ENCODE measurements around the gene ROS1.
"Not testable (repeated sequence)": the region's sequence is repeated elsewhere in the genome, so short reads cannot be mapped to it uniquely, and the experiment has no call there.

The ROS1 gene

DNA sequence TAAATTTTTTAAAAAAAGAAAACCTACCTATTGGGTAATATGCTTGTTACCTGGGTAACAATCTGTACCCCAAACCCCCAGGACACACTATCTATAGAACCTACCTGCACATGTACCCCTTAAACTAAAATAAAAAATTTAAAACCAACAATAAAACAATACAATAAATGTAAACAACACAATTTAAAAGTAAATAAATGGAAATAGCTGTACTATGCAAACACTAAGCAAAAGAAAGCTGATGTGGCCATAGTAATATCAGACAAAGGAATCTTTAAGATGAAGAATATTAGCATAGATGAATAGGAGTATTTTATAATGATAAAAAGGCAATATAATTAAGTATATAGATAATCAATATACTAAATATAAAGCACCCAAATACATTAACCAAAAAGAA lies 50.3 kb downstream of the ROS1 start:
- no peak for DNase-seq

DNA sequence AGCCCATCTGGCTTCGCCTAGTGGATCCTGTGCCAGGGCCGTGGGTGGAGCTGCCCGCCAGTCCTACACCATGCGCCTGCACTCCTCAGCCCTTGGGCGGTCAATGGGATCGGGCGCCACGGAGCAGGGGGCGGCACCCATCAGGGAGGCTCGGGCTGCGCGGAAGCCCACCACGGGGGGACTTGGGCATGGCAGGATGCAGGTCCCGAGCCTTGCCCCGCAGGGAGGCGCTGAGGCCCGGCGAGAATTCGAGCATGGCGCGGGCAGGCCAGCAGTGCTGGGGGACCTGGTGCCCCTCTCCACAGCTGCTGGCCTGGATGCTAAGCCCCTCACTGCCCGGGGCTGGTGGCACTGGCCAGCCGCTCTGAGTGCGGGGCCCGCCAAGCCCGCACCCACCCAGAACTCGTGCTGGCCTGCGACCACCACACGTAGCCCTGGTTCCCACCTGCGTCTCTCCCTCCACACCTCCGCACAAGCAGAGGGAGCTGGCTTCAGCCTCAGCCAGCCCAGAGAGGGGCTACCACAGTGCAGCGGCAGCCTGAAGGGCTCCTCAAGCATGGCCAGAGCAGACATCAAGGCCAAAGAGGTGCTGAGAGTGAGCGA lies 52.4 kb downstream of the ROS1 start:
- no peak for DNase-seq

DNA sequence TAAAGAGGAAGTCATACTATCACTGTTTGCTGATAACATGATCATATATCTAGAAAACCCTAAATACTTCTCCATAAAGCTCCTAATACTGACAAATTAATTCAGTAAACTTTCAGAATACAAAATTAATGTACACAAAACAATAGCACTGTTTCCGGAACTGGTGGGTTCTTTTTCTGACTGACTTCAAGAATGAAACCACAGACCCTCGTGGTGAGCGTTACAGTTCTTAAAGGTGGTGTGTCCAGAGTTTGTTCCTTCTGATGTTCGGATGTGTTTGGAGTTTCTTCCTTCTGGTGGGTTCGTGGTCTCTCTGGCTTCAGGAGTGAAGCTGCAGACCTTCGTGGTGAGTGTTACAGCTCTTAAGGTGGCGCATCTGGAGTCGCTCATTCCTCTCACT lies 53.5 kb downstream of the ROS1 start:
- DNase-seq = not testable (repeated sequence)

DNA sequence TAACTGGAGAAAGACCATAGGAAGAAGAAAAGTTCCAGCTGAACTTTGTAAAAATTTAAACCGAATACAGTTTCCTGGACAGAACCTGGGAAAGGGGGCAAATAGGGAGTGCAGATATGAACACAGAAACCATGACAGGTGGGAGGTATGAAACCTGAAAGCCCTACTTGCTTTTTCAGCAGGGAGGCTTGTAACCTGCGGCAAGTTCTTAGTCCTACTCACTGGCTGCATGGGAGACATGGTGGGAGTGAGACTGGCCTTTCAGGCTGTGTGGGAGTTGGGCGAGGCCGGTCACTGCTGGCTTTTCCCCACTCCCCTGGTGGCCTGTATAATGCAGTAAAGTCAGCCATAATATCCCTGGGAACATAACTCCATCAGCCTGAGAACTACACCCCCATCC lies 54.2 kb downstream of the ROS1 start:
- no peak for DNase-seq

DNA sequence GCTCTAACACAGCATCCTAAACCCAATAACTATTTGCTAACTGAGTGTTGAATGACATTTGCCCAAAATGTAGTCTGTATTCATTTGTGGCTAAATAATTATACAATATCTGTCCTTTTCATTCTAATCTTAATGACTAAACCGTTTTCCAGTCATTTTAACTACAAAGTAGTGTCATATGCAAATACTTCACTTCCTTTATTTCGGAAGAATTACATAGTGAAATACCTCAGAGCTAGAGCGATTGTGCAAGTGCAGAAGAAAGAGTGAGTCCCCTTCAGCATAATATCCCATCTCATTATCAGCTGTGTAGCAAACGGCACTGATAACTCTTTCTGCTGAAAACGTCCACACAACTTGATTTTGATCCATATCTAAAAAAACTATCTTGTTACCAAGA lies 66.2 kb downstream of the ROS1 start:
- DNase-seq = no peak

DNA sequence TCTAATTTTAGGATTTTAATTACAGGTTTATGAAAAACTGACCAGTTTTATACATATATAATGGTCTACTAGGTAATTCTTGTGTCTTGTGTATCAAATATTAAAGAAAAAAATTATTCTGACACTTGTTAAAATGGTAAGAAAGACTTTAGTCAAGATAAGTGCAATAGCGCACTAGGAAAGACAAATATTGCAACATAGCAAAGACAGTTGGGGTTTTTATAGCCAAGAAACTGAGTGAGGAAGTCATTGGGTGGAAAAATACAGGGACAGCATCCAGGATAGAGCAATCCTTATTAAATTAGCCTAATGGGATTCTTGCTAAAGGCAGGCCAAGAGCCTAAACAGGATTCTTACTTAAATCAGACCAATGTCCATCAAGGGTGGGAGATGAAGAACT lies 71.1 kb downstream of the ROS1 start:
- DNase-seq = no peak

DNA sequence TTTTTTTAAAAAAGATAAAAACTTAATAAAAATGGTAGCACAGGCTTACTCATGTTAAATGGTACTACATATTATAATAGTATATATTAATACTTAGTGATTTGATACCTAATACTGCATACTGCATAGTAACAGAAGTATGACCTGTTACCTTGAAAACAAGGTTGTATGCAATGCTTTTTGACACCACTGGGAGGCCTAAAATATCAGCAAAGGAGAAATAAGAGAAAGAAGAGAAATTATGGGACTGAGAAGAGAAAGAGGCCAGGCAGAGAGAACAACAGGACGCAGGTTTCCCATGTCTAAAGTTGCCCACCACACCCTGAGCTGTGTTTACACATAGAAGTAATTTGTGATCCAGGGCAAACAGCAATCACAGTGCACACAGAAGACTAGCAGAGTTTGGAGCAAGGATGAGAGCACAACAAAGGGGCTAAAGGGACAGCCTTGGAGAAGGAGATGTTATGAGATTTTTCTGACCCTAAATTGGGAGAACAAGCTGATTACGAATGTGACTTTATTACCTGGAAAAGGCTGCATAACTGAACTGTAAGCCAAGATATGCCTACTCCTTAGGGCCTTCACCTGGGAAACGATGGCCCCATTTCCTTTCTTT lies 73.2 kb downstream of the ROS1 start:
- DNase-seq = no peak

DNA sequence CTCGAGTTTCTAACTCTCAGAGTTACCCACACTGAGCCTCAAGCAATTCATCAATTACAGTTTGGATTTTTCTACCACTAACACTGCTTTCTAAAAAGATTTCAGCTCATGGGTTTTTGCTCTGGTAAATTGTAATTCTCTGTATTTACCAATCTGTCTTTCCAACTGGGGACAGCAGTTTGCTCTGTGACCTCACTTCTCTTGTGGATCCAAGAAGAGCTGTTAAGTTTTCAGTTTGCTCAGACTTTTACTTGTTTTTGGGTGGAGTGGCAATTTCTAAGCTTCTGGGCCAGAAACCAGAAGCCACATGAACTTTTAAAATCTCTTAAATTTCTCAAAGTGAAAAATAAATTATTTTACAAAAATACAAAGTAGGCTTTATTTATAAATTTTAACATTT lies 74.2 kb downstream of the ROS1 start:
- DNase-seq = no peak

DNA sequence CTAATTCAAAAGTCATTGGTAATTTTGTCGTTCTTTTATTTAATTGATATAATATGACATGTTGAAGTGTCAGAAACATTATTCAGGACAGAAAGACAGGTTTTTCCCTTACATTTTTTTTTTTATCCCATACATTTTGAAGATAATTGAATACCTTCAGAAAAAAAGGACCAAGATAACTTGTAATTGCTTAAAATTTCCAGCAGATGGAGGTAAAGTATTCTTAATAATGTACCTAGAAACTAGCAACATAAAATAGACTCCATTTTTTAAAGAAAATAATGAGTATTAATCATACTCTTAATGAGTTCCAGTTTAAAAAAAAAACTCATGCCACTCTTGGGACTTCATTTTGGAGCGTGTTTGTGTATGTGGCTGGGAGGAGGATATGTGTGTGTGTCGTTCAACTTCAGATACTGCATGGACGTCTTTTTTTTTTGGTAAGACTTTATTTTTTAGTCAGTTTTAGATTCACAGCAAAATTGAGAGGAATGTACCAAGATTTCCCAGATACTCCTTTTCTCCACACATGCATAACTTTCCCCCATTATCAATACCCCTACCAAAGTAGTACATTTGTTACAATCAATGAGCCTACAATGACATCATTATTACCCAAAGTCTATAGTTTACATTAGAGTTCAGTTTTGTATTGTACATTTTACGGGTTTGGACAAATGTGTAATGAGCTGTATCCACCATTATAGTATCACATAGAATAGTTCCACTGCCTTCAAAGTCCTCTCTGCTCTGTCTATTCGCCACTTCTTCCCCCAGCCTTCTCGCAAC lies 79.4 kb downstream of the ROS1 start:
- DNase-seq = no peak

DNA sequence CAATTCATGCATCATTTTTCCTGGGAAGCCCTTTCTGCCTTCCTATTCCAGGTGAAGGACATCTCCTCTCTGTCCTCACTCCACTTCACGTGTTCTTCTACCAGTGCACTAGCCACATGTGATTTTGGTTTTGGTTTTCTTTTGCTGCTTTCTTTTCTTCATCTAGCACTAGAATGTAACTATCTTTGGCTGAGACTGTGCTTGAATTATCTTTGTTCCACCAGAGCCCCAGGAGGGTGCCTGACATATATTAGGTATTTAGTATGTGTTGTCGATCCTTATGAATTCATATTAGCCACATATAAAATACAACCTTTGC lies 80.5 kb downstream of the ROS1 start:
- DNase-seq = no peak

DNA sequence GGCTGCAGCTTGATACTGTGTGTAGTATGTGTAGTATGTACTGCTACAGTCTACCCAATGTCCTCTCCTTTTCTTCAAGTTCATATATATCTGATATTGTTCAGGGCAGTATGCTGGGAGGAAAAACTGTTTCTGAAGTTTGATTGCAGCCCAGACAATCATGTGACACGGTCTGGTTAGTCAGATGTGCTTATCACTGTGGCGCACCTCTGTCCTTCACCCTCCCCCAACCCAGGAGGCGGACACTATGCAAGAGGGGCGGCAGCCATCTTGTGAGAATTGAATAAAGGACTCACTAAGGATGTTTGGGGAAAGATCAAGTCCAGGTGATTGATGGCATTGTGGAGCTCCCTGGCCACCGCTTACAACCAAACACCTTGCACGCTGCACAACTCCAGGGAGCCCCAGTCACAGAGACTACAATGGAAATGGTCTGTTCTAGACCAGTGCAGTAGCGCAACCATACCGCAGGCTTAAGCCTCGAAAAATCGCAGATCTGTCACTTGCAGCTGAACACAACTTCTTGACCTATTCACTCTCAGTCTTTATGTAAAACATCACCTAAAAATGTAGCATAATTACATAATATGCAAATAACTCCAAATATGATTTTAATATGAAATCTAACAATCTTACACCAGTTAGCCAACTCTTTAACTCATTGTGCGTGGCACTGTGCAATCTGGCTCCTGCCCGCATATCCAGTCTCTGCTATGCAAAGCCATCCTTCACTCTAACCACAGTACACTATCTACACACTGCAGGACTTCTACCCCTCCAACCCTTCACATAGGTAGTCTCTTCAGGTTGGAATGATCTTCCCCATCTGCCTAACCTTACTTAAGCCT lies 81.1 kb downstream of the ROS1 start:
- DNase-seq = no peak

DNA sequence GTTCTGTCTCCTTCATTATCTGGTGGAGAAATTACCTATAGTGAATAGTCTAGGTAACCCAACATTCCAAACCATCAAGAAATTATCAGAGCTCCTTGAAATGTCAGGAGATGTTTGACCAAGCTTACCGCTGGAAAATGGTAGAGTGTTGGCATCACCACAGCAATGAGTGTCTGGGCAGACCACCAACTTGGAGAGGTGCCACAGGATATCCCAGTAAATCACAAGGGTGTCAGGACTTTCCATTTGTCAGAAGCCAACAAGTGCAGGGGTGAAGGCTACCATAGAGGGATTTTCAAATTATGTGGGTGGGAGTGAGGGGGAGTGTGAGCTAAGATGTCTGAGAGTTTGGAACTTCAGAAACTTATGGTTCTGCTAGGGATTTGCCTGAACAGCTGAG lies 87.2 kb downstream of the ROS1 start:
- DNase-seq = no peak

DNA sequence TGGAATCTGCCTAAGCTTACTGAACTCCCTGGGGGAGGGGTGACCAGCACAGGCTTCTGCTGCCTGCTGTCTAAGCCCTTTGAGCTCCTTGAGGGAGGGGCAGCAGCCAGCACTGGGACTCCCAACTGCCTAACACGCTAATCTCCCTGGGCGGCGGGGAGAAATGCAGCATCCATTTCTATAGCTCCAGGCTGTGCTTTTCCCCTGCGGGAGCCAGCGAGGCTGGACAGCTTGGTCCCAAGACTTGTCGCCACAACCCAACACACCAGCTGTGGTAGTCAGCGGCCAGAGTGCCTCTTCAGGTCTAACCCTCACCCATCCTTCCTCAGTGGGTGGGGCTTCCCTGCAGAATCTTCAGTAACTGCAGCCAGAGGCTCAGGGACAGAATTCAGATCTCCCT lies 95.8 kb downstream of the ROS1 start:
- no peak for DNase-seq

DNA sequence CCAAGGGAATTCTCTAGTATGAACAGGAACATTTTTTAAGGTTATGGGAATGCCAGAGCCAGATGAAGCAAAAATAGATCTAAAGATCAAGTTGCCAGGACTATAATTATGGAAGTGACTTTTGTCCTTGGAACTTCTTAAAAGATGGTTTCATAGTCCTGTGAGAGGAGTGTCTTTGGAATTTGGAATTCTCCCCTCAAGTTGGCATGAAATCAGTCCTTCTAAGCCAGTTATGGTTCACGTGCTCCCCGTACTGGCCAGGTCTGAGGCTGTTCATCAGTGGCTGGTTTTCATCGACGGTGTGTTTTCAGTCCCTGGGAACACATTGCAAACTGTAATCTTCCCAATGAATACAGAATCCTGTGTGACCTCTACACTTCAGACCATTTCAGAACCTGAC lies 97.2 kb downstream of the ROS1 start:
- no peak for DNase-seq

DNA sequence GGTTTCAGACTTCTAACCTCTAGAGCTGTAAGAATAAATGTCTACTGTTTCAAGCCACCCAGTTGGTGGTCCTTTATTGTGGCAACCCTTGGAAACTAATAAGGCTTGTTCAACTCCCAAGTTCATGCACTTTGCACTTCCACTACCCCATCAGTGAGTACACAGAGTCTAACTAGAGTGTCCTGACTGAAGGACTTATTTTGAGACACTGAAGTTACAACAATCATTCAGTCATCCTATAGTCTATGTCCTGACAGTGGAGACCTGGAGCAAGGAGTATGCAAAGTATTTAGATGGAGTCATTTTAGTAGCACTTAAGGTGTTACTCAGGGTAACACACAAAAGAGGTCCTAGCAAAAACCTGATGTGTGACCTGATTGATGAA lies 97.7 kb downstream of the ROS1 start:
- DNase-seq = no peak

DNA sequence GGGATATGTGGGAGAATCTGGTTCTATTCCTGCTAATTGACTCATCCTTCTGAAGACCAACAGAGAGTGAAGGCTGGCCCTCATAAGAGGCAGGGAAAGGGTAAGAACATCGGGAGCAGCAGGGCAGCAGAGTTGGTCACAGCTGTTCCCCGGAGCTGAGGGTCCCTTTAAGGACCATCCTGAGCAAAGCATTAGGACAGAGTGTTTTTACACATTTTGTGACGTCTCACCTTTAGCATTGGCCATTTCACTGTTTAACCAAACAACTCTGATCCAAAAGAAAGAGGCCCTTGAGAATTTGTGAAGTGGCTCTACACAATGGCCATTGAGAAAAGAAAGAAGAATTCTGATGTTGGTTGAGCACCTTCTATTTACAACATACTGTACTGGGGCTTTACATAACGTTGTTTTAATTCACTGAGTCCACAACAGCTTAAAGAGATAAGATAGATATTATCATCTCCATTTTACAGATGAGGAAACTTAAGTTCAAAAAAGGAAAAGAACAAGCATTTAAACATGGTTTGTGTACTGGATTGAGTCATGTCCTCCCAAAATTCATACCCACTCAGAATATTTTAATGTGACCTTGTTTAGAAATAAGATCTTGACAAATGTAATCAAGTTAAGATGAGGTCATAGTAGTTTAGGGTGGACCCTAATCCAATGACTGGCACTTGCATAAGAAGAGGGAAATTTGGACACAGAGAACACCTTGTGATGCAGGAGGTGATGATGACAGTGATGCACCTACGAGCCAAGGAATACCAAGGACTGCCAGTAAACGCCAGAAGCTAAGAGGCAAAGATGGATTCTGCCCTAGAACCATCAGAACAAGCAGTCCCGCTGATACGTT lies 98.4 kb downstream of the ROS1 start:
- DNase-seq = no peak

DNA sequence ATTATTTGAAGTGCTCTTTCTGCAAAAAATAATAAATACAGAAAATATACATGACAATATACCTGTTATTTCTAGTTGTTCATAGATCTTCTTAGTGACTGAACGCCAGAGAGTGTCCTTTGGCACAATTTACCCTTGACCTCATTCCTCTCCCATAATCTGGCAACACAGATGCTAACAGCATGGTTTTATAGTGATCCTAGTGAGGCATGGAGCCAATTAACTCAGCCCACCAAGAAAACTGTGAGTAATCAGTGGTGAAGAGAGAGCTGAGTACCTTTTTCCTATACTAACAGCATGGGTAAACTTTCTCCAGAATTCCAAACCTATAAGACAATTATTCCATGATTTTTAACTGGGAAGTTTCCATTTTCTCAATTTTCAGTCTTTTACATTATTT lies 99.3 kb downstream of the ROS1 start:
- DNase-seq = no peak

DNA sequence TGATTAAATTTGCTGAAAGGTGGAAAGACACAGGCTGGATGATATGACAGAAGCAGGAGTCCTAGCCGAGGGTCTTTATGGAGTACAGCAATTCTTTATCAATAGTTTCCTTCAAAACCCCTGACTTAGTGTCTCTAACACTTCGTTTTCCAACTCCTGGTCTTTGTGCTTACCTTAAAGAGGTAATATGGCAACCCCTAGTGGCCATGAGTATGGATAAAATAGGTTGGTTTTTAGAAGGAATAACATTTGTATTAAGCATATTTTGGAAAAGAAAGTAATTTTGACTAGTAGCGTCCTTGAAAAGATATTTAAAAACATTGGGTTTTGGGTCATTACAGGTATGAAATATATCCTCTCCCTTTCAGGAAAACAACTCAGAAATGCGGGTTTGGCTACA lies 108.5 kb downstream of the ROS1 start:
- DNase-seq = no peak

DNA sequence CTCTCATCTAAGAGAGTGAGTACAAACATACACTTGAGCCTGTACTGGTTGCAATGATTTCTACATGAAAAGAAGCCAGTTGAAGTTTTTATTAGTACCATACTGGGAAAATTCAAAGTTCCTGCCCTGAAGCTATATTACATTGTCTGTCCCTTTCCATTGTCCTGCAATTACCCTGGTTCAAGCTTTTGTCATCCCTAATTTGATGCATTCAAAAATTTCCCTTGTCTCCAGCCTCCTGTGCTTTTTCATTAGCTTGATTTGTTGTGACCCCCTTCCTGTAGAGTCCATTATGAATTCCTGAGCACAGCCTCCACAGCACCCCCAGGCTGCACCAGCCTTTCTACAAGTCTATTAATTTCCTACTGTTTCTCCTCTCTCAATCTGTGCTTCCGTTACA lies 114.0 kb downstream of the ROS1 start:
- DNase-seq = no peak

DNA sequence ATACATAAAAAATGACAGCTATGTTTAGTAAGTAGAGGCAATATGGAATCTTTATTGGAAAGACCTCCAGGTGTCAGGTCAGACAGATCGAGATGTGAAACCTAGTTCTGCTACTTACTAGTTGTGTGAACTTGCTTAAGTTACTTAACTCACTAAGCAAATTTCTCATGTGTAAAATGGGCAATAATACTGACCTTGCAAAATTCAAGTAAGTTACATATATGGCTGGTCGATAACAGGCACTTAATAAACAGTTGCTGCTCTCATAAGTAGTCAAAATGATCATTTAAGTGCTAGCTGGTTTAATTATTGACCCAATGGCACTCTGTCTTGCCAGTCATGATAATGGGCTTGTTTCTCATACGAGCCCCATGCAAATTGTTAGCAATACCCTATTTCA lies 114.4 kb downstream of the ROS1 start:
- DNase-seq = no peak

DNA sequence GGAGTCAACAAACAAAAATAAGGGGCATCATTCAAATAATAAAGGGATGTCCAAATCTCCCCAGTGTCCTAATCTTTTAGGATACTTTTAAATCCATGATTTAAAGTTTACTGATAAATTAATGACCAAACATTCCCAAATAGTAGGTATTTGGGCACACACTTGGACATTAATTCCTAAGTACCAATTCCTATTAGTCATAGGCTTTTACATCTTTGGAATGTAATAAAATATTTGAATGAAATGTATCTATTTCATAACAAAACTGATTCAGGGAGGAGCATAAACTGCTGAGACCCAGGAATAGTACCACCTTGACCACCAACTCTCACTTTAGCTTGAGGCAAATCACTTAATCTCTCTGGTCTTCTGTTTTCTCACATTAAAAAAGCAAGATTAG lies 116.1 kb downstream of the ROS1 start:
- DNase-seq = no peak

DNA sequence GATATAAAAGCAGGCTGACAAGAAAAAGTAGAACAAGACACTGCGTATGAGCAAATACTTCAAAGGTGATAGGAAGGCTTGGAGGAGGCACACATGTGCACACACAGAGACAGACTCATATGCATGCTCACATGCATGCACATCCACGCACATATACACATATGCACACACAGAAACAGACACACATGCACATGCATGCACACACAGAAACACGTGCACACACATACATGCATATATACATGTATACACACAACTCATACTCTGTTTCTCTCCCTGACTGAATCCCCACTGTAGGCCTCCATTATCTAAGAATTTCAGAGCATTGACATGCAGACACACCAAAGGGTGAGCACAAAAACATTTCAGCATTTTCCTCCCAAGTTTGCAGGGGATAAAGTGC lies 116.7 kb downstream of the ROS1 start:
- no peak for DNase-seq

DNA sequence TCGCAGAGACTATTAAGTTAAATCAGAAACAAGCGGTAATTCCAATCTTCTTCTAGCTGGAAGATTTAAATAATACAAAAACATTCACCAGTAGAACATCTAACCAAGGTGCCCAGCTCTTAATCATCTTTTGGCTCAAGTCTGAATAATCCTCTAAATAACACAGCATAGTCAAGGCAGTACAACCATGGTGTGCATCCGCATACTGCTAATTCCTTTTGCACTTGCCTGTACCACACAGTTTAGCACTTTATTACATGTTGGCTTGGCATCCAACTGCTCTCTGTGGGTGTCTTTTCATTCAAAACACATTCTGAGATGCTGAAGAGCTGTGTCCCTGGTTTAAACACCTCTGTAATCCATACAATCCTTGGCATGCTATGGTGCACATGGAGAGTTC lies 118.1 kb downstream of the ROS1 start:
- DNase-seq = no peak

Measured in bone marrow (tissue), 2 donors.